ENCODE results near the gene ZNF280B. TPM values are rescaled to one million over a fixed set of nuclear protein-coding genes. Genes with fewer than 3 reads are reported as not detected.

ZNF280B gene
- total and polyA plus RNA-seq, 2 of the 13 experiments (the other 11 are each of a cell fraction or from before 2014, with no cell fraction given): 3.7 to 3.9 TPM

- H3K9me3 ChIP-seq (ENCODE audit: low read length): no peaks in the 10 kb centered on the region
- BruUV-seq (replicated peaks): no TSS peak
- H3K4me3 ChIP-seq (replicated peaks in 1 of 3; ENCODE audit: insufficient read depth in 1 of 3, low read depth in 2 of 3, low read length in 3 of 3): no peak overlapping the region
- in situ Hi-C loops (cut with HindIII; ENCODE audit: extremely low pct_ligation_motif_present, low pct_unique_long_range_greater_than_20kb): no loop called here
- intact Hi-C loops (cut with micrococcal nuclease; ENCODE audit: unreplicated experiment): no loop called here
- ATAC-seq (no peak), FAIRE-seq (no peak), DNase-seq (ENCODE audit: low spot score) (no peak)
- no peak overlapping the region for H2AFZ ChIP-seq (ENCODE audit: low read length)
- CTCF ChIA-PET (ENCODE audit: low intra/inter-chr PET ratio, low total read pairs): no interaction called here
- no peaks in the 10 kb centered on the region for H3K79me2 ChIP-seq (ENCODE audit: insufficient read depth, low read length)
- WGBS (ENCODE audit: low lambda C conversion rate): 90% methylated on average over 3 of the region's 3 CpGs
- no peaks in the 10 kb centered on the region for H3K27me3 ChIP-seq (ENCODE audit: control insufficient read depth in 1 of 2, insufficient read depth in 2 of 2, low read length in 2 of 2)
- no peak overlapping the region for H3K27ac ChIP-seq (ENCODE audit: extremely low read length, insufficient read depth, low read length)
- H3K36me3 ChIP-seq (replicated peaks in 1 of 2; ENCODE audit: control insufficient read depth in 1 of 2, insufficient read depth in 2 of 2, low read length in 2 of 2): peaks cover 5 to 39% of the 10 kb centered on the region in 2 experiments; a peak in 4 of 5 replicates
- no peak overlapping the region for H3K4me2 ChIP-seq (ENCODE audit: low read depth, low read length)
- H3K4me1 ChIP-seq (ENCODE audit: insufficient read depth, low read length): peaks cover 13% of the 10 kb centered on the region
- H4K20me1 ChIP-seq (ENCODE audit: insufficient read depth, low read length): no peaks in the 10 kb centered on the region
- H3K9ac ChIP-seq (ENCODE audit: insufficient read depth, low read depth, low read length): no peak overlapping the region
- POLR2A ChIA-PET: no interaction called here
- no peak for TF ChIP-seq GMEB1 (CRISPR knock-in tag; IDR thresholded peaks at IDR 0.05; ENCODE audit: borderline replicate concordance)
- no peak for TF ChIP-seq FOXP1 (IDR thresholded peaks at IDR 0.05)
- no peak for TF ChIP-seq FOXP1 (CRISPR knock-in tag; IDR thresholded peaks at IDR 0.05)
- TF ChIP-seq RXRA (CRISPR knock-in tag; IDR thresholded peaks at IDR 0.05): no peak
- no peak for TF ChIP-seq PRDM10 (CRISPR knock-in tag; IDR thresholded peaks at IDR 0.05; ENCODE audit: low read depth)
- TF ChIP-seq SRY (CRISPR knock-in tag; IDR thresholded peaks at IDR 0.05): no peak
- no peak for TF ChIP-seq MLXIP (CRISPR knock-in tag; IDR thresholded peaks at IDR 0.05; ENCODE audit: borderline replicate concordance)
- TF ChIP-seq ESRRA (CRISPR knock-in tag; IDR thresholded peaks at IDR 0.05; ENCODE audit: low read depth): no peak
- TF ChIP-seq ZSCAN22 (CRISPR knock-in tag; IDR thresholded peaks at IDR 0.05): no peak
- no peak for TF ChIP-seq ZFYVE20 (CRISPR knock-in tag; IDR thresholded peaks at IDR 0.05; ENCODE audit: borderline replicate concordance, low read depth)
- no peak for TF ChIP-seq RCOR2 (CRISPR knock-in tag; IDR thresholded peaks at IDR 0.05)
- TF ChIP-seq EZH2 (conservative IDR thresholded peaks at IDR 0.05; ENCODE audit: low read depth, low read length): no peak
- no peak for TF ChIP-seq ZNF513 (CRISPR knock-in tag; conservative IDR thresholded peaks at IDR 0.05)
- no peak for TF ChIP-seq CEBPG (CRISPR knock-in tag; IDR thresholded peaks at IDR 0.05)
- no peak for TF ChIP-seq KDM3A (CRISPR knock-in tag; IDR thresholded peaks at IDR 0.05; ENCODE audit: low read depth)
- TF ChIP-seq MAFF (IDR thresholded peaks at IDR 0.05; ENCODE audit: low read depth, low read length): no peak
These were observed 23.0 kb downstream of the ZNF280B start for GRCh38 chr22:22485524-22485923.

All from HepG2 (cell line).